ENCODE measurements around the gene TBX6. TPM values are rescaled to one million over a fixed set of nuclear protein-coding genes. Genes with fewer than 3 reads are reported as not detected.
"Not testable (repeated sequence)": the region's sequence is repeated elsewhere in the genome, so short reads cannot be mapped to it uniquely, and the experiment has no call there.

The TBX6 gene
- total RNA-seq, 2 experiments from 2014 or later, result 2.7 to 3.0 TPM

DNA sequence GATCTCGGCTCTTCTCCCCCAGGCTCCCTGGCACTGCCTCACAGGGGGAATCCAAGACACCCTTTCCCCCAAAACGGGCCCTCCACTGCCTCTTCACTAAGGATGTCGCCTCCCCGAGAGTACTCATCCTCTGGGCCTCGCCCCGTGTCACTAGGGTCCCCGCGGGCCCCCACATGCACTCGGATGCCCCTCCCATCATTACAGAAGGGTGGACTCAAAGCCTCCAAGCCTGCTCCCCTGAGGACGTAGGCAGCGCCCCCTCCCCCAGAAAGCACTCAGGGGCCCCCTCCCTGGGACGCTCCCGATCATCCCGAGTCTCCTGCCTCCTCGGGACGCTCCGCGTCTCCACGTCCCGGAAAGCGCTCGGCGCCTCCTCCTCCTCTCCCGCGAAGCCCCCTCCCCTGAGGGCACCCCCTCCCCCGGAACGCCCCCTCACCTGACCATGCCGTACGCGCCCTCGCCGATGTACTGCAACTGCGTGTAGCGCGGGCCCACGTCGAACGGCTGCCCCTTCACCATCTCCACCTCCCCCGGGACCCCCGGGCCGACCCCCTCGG, 31.0 kb upstream of the TBX6 start:
- ATAC-seq (peak; percentile 37), DNase-seq (peak; percentile 35)
- Mint-ChIP-seq H3K4me3 (peak overlapping the region; percentile 87), H3K27me3 (no peaks in the 10 kb centered on the region), H3K4me1 (peaks cover 17% of the 10 kb centered on the region), H3K36me3 (ENCODE audit: low read depth) (peaks cover 6% of the 10 kb centered on the region), H3K27ac (peak overlapping the region; percentile 89), H3K9me3 (ENCODE audit: low read depth) (no peaks in the 10 kb centered on the region)
- CTCF ChIA-PET, result interaction anchor here (2.4 kb wide), 1 partner anchor 11 kb away, joined by 11 read pairs; no protein-coding TSS in a partner anchor
- intact Hi-C loops (cut with DNase I, micrococcal nuclease), result loop anchor here in 1 of 2 experiments (1.0 to 10.0 kb wide), 9 partner anchors 26 to 536 kb away; partner anchors contain the start of genes ALDOA, CORO1A, FBRS and TBC1D10B
- POLR2A ChIA-PET, result no interaction called here

- ATAC-seq (no peak), DNase-seq (no peak)
- ChIA-PET CTCF (interaction anchor here (2.4 kb wide), 1 partner anchor 11 kb away, joined by 11 read pairs; no protein-coding TSS in a partner anchor), POLR2A (no interaction called here)
- Mint-ChIP-seq H3K4me1 (peaks cover 17% of the 10 kb centered on the region), H3K9me3 (ENCODE audit: low read depth) (no peaks in the 10 kb centered on the region), H3K27me3 (no peaks in the 10 kb centered on the region), H3K4me3 (peak overlapping the region; percentile 87), H3K27ac (peak overlapping the region; percentile 76), H3K36me3 (ENCODE audit: low read depth) (peaks cover 6% of the 10 kb centered on the region)
- intact Hi-C loops (cut with DNase I, micrococcal nuclease), result loop anchor here in 1 of 2 experiments (10.0 kb wide), 1 partner anchor 493 kb away; the partner anchor contains the start of gene ZNF689
These were observed 30.2 kb upstream of the TBX6 start for GRCh38 chr16:30121741-30122571.

- Mint-ChIP-seq H3K4me3 (no peak overlapping the region), H3K27ac (peak overlapping the region; percentile 31), H3K9me3 (ENCODE audit: low read depth) (no peaks in the 10 kb centered on the region), H3K36me3 (ENCODE audit: low read depth) (peaks cover 6% of the 10 kb centered on the region), H3K4me1 (peaks cover 17% of the 10 kb centered on the region), H3K27me3 (no peaks in the 10 kb centered on the region)
- ATAC-seq, result no peak
- CTCF ChIA-PET, result interaction anchor here (0.9 to 2.4 kb wide), 2 partner anchors 9 to 28 kb away, joined by 4 to 11 read pairs; partner anchors contain the start of gene TBX6
- no peak for DNase-seq
- intact Hi-C loops (cut with DNase I, micrococcal nuclease), result loop anchor here in 1 of 2 experiments (10.0 kb wide), 1 partner anchor 494 kb away; the partner anchor contains the start of gene ZNF689
- POLR2A ChIA-PET, result interaction anchor here (0.7 kb wide), 1 partner anchor 690 kb away, joined by 5 read pairs; no protein-coding TSS in a partner anchor
These were observed 28.8 kb upstream of the TBX6 start for GRCh38 chr16:30120340-30121105.

DNA sequence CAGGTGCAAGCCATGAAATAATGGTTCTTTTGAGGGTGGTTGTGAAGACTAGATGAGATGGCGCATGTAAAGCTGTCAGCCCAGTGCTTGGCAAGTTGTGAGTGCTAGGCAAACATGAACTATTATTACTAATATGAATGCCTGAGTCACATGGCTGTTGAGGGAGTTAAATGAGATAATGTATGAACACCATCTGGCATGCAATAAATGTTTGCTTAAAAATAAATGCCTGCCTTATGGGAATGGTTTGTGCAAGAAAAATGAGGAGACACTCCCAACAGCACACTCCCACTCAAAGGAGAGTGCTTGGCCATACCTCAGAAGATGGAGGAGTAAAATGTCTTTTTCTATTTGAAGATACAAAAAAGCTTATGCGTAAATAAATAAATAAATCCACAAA, 27.7 kb upstream of the TBX6 start:
- H3K4me3 Mint-ChIP-seq, result no peak overlapping the region
- POLR2A ChIA-PET, result interaction anchor here (0.7 kb wide), 2 partner anchors 54 to 510 kb away, joined by 3 to 4 read pairs; partner anchors contain the start of gene ALDOA
- H3K36me3 Mint-ChIP-seq (ENCODE audit: low read depth), result peaks cover 6% of the 10 kb centered on the region
- H3K27ac Mint-ChIP-seq, result no peak overlapping the region
- no peak for ATAC-seq
- CTCF ChIA-PET, result interaction anchor here (0.9 kb wide), 1 partner anchor 27 kb away, joined by 4 read pairs; the partner anchor contains the start of gene TBX6
- no peaks in the 10 kb centered on the region for H3K9me3 Mint-ChIP-seq (ENCODE audit: low read depth)
- no peaks in the 10 kb centered on the region for H3K27me3 Mint-ChIP-seq
- intact Hi-C loops (cut with DNase I, micrococcal nuclease), result loop anchor here in 1 of 2 experiments (10.0 kb wide), 1 partner anchor 285 kb away; the partner anchor contains the start of gene ZNF771
- DNase-seq, result no peak
- H3K4me1 Mint-ChIP-seq, result peaks cover 17% of the 10 kb centered on the region

DNA sequence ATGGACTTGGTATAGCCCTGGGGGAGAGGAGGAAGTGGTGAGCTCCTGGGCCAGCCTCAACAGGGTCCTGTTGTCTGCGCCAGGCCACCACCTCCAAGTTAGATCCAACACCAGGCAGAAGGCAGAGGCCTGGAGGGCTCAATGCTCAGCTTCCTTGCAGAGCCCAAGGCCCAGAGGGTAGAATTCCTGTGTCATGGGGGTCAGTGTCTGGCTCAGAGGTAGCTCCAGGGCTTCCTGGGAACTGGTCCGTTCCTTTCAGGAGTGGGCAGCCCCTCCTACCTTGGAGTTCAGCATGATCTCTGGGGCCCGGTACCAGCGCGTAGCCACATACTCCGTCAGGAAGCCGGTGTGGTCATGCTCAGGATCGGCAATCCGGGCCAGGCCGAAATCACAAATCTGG, 26.0 kb upstream of the TBX6 start:
- ChIA-PET POLR2A (no interaction called here), CTCF (interaction anchor here (0.9 kb wide), 1 partner anchor 35 kb away, joined by 4 read pairs; no protein-coding TSS in a partner anchor)
- no peak for DNase-seq
- H3K4me1 Mint-ChIP-seq, result peaks cover 16% of the 10 kb centered on the region
- peaks cover 6% of the 10 kb centered on the region for H3K36me3 Mint-ChIP-seq (ENCODE audit: low read depth)
- H3K4me3 Mint-ChIP-seq, result no peak overlapping the region
- no peak for ATAC-seq
- no peaks in the 10 kb centered on the region for H3K9me3 Mint-ChIP-seq (ENCODE audit: low read depth)
- intact Hi-C loops (cut with DNase I, micrococcal nuclease), result loop anchor here in 1 of 2 experiments (10.0 kb wide), 1 partner anchor 287 kb away; the partner anchor contains the start of gene ZNF771
- H3K27ac Mint-ChIP-seq, result no peak overlapping the region
- no peaks in the 10 kb centered on the region for H3K27me3 Mint-ChIP-seq

GRCh38 chr16:30116291-30117207, 24.8 kb upstream of the TBX6 start:
- Mint-ChIP-seq H3K4me1 (peaks cover 8% of the 10 kb centered on the region), H3K36me3 (ENCODE audit: low read depth) (peaks cover 10% of the 10 kb centered on the region), H3K9me3 (ENCODE audit: low read depth) (no peaks in the 10 kb centered on the region), H3K27ac (no peak overlapping the region), H3K27me3 (no peaks in the 10 kb centered on the region), H3K4me3 (no peak overlapping the region)
- ATAC-seq, result no peak
- POLR2A ChIA-PET, result no interaction called here
- DNase-seq, result no peak
- CTCF ChIA-PET, result interaction anchor here (0.9 to 1.1 kb wide), 2 partner anchors 25 to 36 kb away, joined by 4 to 6 read pairs; partner anchors contain the start of gene TBX6
- intact Hi-C loops (cut with DNase I, micrococcal nuclease), result loop anchor here in 1 of 2 experiments (10.0 kb wide), 1 partner anchor 288 kb away; the partner anchor contains the start of gene ZNF771

- ATAC-seq, result no peak
- Mint-ChIP-seq H3K36me3 (ENCODE audit: low read depth) (peaks cover 13% of the 10 kb centered on the region), H3K4me1 (peaks cover 6% of the 10 kb centered on the region), H3K4me3 (no peak overlapping the region), H3K9me3 (ENCODE audit: low read depth) (no peaks in the 10 kb centered on the region), H3K27me3 (no peaks in the 10 kb centered on the region), H3K27ac (no peak overlapping the region)
- no peak for DNase-seq
- ChIA-PET CTCF (no interaction called here), POLR2A (no interaction called here)
- intact Hi-C loops (cut with DNase I, micrococcal nuclease), result loop anchor here in 1 of 2 experiments (10.0 kb wide), 1 partner anchor 290 kb away; the partner anchor contains the start of gene ZNF771
These were observed 23.5 kb upstream of the TBX6 start for GRCh38 chr16:30115238-30115637.

DNA sequence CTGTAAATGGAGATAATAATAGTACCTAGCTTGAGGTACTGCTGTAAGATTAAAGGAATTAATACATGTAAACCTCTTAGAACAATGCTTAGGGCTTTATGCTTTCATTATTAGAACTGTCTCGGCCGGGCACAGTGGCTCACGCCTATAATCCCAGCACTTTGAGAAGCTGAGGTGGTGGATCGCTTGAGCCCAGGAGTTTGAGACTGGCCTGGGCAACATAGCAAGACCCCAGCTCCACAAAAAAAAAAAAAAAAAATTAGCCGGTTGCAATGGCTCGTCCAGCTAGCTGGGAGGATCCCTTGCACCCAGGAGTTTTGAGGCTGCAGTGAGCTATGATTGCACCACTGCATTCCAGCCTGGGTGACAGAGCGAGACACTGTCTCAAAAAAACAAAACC, 23.1 kb upstream of the TBX6 start:
- POLR2A ChIA-PET; ATAC-seq; H3K4me1 Mint-ChIP-seq; DNase-seq; H3K9me3 Mint-ChIP-seq (ENCODE audit: low read depth); H3K27me3 Mint-ChIP-seq; H3K27ac Mint-ChIP-seq; H3K4me3 Mint-ChIP-seq: not testable (repeated sequence)
- intact Hi-C loops (cut with DNase I, micrococcal nuclease), result loop anchor here in 1 of 2 experiments (10.0 kb wide), 1 partner anchor 290 kb away; the partner anchor contains the start of gene ZNF771
- peaks cover 13% of the 10 kb centered on the region for H3K36me3 Mint-ChIP-seq (ENCODE audit: low read depth)
- CTCF ChIA-PET, result interaction anchor here (4.6 kb wide), 1 partner anchor 22 kb away, joined by 31 read pairs; the partner anchor contains the start of gene TBX6

GRCh38 chr16:30114411-30114810, 22.7 kb upstream of the TBX6 start:
- ATAC-seq, result no peak
- no peaks in the 10 kb centered on the region for H3K27me3 Mint-ChIP-seq
- intact Hi-C loops (cut with DNase I, micrococcal nuclease), result loop anchor here in 1 of 2 experiments (10.0 kb wide), 1 partner anchor 290 kb away; the partner anchor contains the start of gene ZNF771
- H3K4me1 Mint-ChIP-seq, result peaks cover 6% of the 10 kb centered on the region
- H3K27ac Mint-ChIP-seq, result no peak overlapping the region
- no peaks in the 10 kb centered on the region for H3K9me3 Mint-ChIP-seq (ENCODE audit: low read depth)
- CTCF ChIA-PET, result interaction anchor here (0.6 to 4.6 kb wide), 2 partner anchors 22 to 297 kb away, joined by 3 to 31 read pairs; partner anchors contain the start of gene TBX6
- H3K4me3 Mint-ChIP-seq, result no peak overlapping the region
- DNase-seq, result no peak
- peaks cover 11% of the 10 kb centered on the region for H3K36me3 Mint-ChIP-seq (ENCODE audit: low read depth)
- POLR2A ChIA-PET, result no interaction called here
